Caki2 (cell line): ENCODE measurements around the gene SAFB. TPM values are rescaled to one million over a fixed set of nuclear protein-coding genes. Genes with fewer than 3 reads are reported as not detected.

Source experiments
- DNase-seq: peaks from one replicate; pipeline ENCODE4 v3.0.0-alpha.2; 2015; ENCODE audit warnings: low read depth
- in situ Hi-C: cut with HindIII; loops from 2 replicates; pipeline ENCODE4 v1.10.0; 2016; ENCODE audit warnings: low sequenced_read_pairs, low pct_unique_long_range_greater_than_20kb, mixed read lengths
- total RNA-seq: library from RNA; depleted of rRNA; stranded (reverse); fragments of >200 nt; shearing (Covaris generic); gene quantifications from 2 replicates; pipeline ENCODE4 v1.2.3, GENCODE V29; 2014; ENCODE audit warnings: low replicate concordance; rRNA removed

SAFB gene
- total RNA-seq, 1 experiment from 2014 or later = 35.5 TPM

DNA sequence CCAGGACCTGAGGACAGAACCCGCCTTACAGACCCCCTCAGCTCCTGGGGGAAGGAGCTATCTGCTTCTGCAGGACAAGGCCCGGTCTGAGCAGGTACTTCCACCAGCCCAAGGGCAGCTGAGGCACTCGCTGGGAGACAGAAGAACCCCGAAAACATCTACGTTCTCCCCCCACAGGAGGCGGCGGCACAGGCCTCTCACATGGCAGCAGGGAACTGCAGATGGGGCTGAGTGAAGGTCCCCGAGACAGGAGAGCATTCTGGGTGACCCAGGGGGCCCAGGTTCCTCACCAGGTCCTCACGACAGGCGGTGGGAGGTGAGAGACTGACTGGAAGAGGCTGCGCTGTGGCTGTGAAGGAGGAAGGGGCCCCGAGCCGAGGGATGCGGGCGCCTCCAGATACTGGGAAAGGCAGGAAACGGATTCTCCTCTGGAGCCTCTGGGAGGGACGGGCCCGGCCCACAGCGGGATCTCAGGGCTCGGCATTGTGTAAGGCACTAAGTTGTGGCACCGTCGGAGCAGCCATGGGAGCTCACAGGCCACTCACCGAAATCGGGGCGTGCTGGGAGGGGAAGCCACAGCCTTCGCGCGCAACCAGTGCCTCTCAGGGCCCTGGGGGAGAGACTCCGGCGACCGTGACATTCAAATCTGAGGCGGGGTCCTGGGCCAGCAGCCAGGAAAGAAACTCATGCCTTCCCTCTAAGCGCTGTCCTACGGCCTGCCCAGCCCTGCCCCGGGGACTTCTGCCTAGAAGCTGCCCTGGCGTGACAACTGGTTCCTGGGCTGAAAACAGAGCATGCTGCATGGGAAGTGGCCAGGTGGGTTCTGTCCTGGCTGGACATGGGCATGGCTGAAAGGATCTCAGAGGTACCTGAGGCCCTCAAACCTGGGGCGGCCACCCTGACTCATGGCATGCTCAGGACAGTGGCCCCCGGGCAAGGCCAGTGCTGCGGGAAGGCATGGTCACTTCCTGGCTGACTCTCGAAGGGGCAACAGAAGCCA, 81.2 kb downstream of the SAFB start:
- in situ Hi-C loops = no loop called here
- no peak for DNase-seq

DNA sequence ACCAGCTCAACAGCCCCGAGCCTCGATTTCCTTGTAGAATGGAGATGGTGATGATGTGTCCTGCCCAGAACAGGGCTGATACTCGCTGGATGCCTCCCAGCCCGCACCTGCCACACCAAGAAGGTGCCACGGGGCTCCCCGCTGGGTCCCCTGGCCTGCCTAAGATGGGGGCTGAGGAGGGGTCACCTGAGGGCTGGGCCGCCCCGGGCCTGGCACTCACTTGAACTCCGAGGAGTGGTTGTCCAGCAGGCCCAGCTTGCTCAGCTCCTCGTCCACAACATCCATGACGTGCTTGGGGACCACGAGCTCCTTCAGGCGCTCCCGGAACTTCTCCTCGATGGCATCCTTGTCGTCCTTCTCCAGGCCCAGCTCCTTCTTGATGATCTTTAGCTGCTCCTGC, 82.7 kb downstream of the SAFB start:
- no peak for DNase-seq
- in situ Hi-C loops = no loop called here

DNA sequence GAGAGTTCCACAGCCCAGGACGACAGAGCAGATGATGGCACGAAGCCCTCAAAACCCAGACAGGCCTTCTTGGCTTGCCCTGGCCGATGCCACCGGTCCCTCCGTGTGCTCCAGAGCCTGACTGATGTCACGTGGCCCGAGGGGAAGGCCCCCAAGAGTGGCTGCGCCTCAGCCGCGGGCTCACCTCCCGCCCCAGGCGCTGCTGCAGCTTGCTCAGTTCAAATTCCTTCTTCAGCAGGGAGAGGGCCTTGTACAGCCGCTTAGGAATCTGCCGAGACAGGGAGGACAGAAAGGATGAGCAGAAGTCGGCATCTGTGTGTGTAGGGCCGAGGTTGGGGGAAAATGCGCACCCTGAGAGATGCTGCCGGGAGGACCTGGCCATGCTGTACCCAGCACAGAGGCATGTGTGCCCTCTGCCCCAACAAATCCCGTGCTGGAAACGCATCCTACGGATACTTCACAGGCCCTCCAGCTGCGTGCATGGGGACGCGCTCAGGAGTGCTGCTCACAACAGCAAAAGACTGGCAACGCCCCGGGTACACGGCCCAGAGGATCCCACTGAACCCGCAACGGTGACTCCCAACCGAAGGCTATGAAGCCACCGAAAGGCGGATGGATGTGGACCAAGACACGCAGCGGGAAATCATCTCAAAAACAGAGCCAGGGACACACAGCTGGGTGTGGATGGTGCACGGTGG, 84.1 kb downstream of the SAFB start:
- DNase-seq = no peak
- in situ Hi-C loops = no loop called here

DNA sequence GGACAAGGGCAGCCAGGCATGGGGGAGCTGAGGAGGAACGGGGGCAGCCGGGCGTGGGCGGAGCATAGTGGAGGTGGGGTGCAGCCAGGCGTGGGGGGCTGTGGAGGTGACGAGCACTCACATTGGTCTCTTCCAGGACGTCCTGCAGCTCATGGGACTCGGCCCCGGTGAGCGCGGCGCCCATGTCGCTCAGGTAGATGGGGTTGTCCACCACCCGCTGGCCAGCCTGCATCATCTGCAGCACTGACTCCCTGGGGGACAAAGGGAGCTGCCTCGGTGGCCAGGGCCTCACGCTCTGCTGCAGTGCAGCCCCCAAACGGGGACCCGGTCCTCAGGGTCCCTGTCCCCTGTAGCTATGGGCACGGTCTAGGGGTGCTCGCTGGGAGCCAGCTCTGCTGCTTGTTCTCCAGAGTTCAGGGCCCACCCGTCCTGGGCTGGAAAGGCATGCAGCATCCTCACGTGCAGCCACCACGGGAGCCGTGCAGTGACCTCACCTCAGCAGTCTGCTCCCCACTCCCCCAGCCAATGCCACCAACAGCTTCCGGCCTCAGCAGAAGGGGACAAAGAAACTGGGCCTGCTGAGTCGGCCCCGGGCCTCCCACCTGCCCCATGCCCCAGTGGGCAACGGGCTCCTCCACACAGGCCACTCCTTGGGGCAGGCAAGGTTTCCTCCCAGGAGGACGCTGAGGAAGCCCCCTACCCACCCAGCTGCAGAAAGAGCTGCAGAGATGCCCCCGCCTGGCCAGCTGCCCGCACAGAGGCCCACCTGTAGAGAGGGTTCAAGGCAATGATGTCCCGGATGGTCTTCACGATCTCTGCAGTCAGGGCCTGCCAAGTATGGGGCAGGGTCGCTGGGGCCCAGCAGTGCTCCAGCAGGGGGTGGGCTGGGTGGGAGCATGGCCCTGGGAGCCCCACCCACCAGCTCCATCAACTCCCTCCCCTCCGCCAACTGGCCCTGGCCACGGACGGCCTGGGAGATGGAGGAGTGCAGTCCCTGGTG, 85.0 kb downstream of the SAFB start:
- in situ Hi-C loops = no loop called here
- no peak for DNase-seq

DNA sequence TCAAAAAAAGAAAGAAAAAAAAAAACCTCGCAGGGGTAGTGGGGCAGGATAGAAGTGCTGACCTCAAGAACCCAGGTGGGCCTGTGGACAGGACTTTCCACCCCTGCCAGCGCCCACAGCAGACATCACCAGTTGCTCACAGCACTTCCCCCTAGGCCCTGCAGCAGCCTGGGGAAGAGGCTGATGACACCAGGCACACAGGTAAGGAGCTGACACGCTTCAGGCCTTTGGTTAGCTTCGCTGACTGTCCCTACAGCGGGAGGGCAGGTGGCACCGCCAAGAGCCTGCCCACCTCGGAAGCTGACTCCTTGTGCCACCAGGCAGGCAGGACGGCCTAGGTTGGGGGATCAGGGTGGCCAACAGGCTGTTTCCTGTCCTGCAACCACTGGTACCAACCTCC, 88.1 kb downstream of the SAFB start:
- DNase-seq = no peak
- in situ Hi-C loops = no loop called here

DNA sequence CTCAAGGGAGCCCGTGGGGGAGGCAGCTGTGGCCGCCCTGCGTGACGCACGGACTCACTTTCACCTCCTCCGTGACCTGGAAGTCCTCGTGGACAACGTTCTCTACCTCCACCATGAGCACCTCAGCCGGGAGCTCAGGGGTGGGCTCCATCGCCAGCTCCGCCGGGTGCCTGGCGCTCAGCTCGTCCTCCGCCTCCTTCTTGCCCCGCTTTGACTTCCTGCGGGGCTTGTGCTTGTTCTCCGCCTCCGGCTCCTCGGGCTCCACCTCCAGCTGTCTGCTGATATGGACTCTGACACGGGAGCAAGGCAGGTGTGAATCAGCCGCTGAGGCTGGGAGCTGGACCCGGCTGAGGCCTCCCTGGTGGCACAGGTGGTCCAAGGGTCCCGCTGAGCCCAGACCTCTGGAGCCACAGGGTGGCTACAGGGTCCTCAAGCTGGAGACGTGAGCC, 88.9 kb downstream of the SAFB start:
- in situ Hi-C loops = no loop called here

DNA sequence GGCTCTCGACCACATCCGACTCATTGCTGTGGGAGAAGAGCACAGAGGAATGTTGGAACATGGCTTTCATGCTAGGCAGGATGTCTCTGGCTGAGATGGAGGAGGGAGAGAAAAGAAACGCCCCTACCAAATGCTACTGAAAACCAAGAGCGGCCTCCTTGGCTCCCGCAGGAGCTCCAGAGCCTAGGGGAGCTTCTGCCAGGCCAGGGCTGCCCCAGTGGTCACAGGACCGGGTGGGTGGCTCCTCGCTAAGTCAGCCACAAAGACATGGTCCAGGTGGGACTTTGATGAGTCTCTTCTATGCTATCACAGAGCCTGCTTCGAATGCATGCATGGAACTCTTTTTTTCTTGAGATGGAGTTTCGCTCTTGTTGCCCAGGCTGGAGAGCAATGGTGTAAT, 90.3 kb downstream of the SAFB start:
- no peak for DNase-seq
- in situ Hi-C loops = no loop called here

More for the DNA sequence above, 88.9 kb downstream of the SAFB start:
- no peak for DNase-seq

DNA sequence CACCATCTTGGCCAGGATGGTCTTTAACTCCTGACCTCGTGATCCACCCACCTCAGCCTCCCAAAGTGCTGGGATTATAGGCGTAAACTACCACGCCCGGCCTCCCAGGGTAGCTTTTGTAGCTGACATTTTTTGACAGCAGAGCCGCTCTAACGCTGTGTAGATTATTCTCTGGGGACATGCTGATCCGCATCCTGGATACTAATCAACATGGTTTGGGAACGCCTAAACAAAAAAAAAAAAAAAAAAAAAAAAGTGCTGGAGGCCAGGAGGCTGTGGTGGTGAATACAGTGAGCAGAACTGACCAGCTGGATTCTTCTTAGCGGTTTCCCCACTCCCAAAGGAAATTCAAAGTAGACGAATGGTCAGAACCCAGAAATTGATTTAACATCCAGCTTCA, 91.9 kb downstream of the SAFB start:
- no peak for DNase-seq
- in situ Hi-C loops = no loop called here

DNA sequence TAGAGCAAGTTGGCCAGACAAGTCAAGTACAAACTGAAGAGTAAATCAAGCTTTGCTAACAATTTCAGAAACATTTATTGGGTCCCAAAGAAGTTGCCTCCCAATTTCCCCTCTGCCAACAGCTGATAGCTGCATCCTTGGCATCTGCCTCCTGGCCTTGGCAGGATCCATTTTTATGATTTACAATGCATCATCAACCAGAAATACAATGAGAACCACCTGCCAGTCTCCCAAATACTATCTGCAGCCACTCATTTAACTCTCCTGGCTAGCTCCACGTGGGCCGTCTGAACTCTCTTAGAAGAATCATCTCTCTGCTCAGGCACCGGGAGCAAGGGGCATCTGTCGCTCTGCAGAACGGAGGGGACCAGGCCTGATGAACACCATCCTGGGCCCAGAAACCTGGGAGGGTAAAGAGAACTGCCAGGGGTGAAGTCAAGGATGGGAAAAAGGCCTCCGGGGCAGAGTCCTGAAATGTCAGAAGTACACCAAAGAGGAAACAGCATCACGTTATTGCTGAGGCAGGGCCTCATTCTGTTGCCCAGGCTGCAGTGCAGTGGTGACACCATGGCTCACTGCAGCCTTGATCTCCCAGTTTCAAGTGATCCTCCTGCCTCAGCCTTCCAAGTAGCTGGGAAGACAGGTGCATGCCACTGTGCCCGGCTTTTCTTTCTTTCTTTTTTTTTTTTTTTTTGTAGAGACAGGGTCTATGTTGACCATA, 94.5 kb downstream of the SAFB start:
- DNase-seq = no peak
- in situ Hi-C loops = no loop called here

Other genes starting within 250 kb of the SAFB start
- gene ZNRF4, start 167.7 kb upstream of the SAFB start, total RNA-seq = not detected in 2 replicates
- gene TINCR, start 55.1 kb upstream of the SAFB start, total RNA-seq = 0.41 TPM in 1 of 2 replicates, not detected in the other
- gene SAFB2, start 307 bp upstream of the SAFB start, total RNA-seq = 2.0 and 12.9 TPM in 2 replicates
- gene MICOS13, start 57.4 kb downstream of the SAFB start, total RNA-seq = 71.3 and 130 TPM in 2 replicates
- 2.6 and 12.1 TPM in 2 replicates for gene HSD11B1L, start 57.9 kb downstream of the SAFB start, total RNA-seq
- gene RPL36, start 67.2 kb downstream of the SAFB start, total RNA-seq = 598 and 658 TPM in 2 replicates
- gene LONP1, start 97.1 kb downstream of the SAFB start, total RNA-seq = 210 and 213 TPM in 2 replicates
- not detected in 2 replicates for gene CATSPERD, start 97.6 kb downstream of the SAFB start, total RNA-seq
- gene PRR22, start 161.7 kb downstream of the SAFB start, total RNA-seq = 0.47 and 4.6 TPM in 2 replicates
- 62.3 and 81.2 TPM in 2 replicates for gene DUS3L, start 168.1 kb downstream of the SAFB start, total RNA-seq
- 15.0 and 16.7 TPM in 2 replicates for gene NRTN, start 182.0 kb downstream of the SAFB start, total RNA-seq
- not detected in 2 replicates for gene FUT6, start 216.6 kb downstream of the SAFB start, total RNA-seq
- gene FUT3, start 228.4 kb downstream of the SAFB start, total RNA-seq = not detected in 2 replicates
- not detected in 2 replicates for gene FUT5, start 247.5 kb downstream of the SAFB start, total RNA-seq